Breast epithelium (tissue), 4 donors: ENCODE measurements around the gene P2RX3. TPM values are rescaled to one million over a fixed set of nuclear protein-coding genes. Genes with fewer than 3 reads are reported as not detected.
"Not testable (repeated sequence)": the region's sequence is repeated elsewhere in the genome, so short reads cannot be mapped to it uniquely, and the experiment has no call there.

Experiments
- DNase-seq, 2 donors: peaks; one replicate each; pipeline ENCODE4 v3.0.0-alpha.2; 2019; ENCODE audit warnings: low spot score in 2 of 2
- H3K27ac ChIP-seq, 2 donors: fragments of 200-600 bp; sonication (generic) in 1 of 2; one replicate each; pipeline ENCODE4 v1.5.1; 2016 to 2019; ENCODE audit warnings: mild to moderate bottlenecking in 1 of 2
- H3K27me3 ChIP-seq, 2 donors: fragments of 200-600 bp; sonication (generic) in 1 of 2; one replicate each; pipeline versions ENCODE4 v1.5.1 to v1.6.0; 2017 to 2019; ENCODE audit warnings: control low read depth in 1 of 2, mild to moderate bottlenecking in 1 of 2
- H3K36me3 ChIP-seq: fragments of 200-600 bp; one replicate; pipeline ENCODE4 v1.5.1; 2019
- H3K4me1 ChIP-seq, 2 donors: fragments of 200-600 bp; sonication (generic); one replicate each; pipeline ENCODE4 v1.5.1; 2016 to 2019; ENCODE audit warnings: control low read depth in 1 of 2
- H3K4me3 ChIP-seq, 3 donors: fragments of 200-600 bp; sonication (generic); 1 replicate in 2 of 3; 2 replicates in 1 of 3; pipeline ENCODE4 v1.5.1; 2016 to 2019; ENCODE audit warnings: mild to moderate bottlenecking in 3 of 3, moderate library complexity in 2 of 3
- H3K9me3 ChIP-seq, 2 donors: fragments of 200-600 bp; sonication (generic) in 1 of 2; one replicate each; pipeline ENCODE4 v1.5.1; 2016 to 2019; ENCODE audit warnings: control low read depth in 1 of 2
- CTCF ChIP-seq, 3 donors: fragments of 450-650 bp; IDR thresholded peaks; one replicate each; pipeline ENCODE4 v1.5.1; 2016 to 2017; ENCODE audit warnings: antibody characterized with exemption in 3 of 3, mild to moderate bottlenecking in 3 of 3, moderate library complexity in 3 of 3
- POLR2A ChIP-seq: fragments of 450-650 bp; IDR thresholded peaks from one replicate; pipeline ENCODE4 v1.6.1; 2016; ENCODE audit warnings: antibody characterized with exemption, mild to moderate bottlenecking, moderate library complexity
- POLR2AphosphoS5 ChIP-seq, 3 donors: sonication (generic); formaldehyde crosslinking; IDR thresholded peaks; one replicate each; pipeline ENCODE4 v1.6.1; 2017; ENCODE audit warnings: antibody characterized with exemption in 3 of 3
- intact Hi-C: fragments of 100-400 bp; cut with DNase I; formaldehyde crosslinking; loops from one replicate; pipeline ENCODE4 v1.15.1; 2023; ENCODE audit warnings: low total_unique reads
- total RNA-seq, 3 donors: library from RNA; depleted of rRNA; stranded (reverse); fragments of >200 nt; gene quantifications; one replicate each; pipeline ENCODE4 v1.1.0, GENCODE V29; 2016

P2RX3 gene
- total RNA-seq, 3 donors from 2014 or later = not detected

GRCh38 chr11:57359396-57359795 is 21.2 kb downstream of the P2RX3 start:
- no peak for TF ChIP-seq POLR2AphosphoS5 (IDR thresholded peaks at IDR 0.05)
- no peak for TF ChIP-seq CTCF (IDR thresholded peaks at IDR 0.05)
- no peak for TF ChIP-seq POLR2A
- Histone ChIP-seq H3K27me3 (no peaks in the 10 kb centered on the region), H3K36me3 (no peaks in the 10 kb centered on the region), H3K9me3 (no peaks in the 10 kb centered on the region), H3K4me1 (no peaks in the 10 kb centered on the region), H3K4me3 (no peak overlapping the region), H3K27ac (no peak overlapping the region)
- intact Hi-C loops = no loop called here
- DNase-seq = no peak

- intact Hi-C loops = no loop called here
- Histone ChIP-seq H3K27ac (no peak overlapping the region), H3K27me3 (no peaks in the 10 kb centered on the region), H3K9me3 (no peaks in the 10 kb centered on the region), H3K4me1 (no peaks in the 10 kb centered on the region), H3K36me3 (no peaks in the 10 kb centered on the region), H3K4me3 (no peak overlapping the region)
- no peak for TF ChIP-seq POLR2A
- no peak for TF ChIP-seq CTCF (IDR thresholded peaks at IDR 0.05)
- TF ChIP-seq POLR2AphosphoS5 (IDR thresholded peaks at IDR 0.05) = no peak
- DNase-seq = no peak
Measured at GRCh38 chr11:57359896-57360690, 21.9 kb downstream of the P2RX3 start.

- no peak overlapping the region for H3K4me3 ChIP-seq
- DNase-seq = no peak
- intact Hi-C loops = no loop called here
- H3K36me3 ChIP-seq = no peaks in the 10 kb centered on the region
- H3K9me3 ChIP-seq = no peaks in the 10 kb centered on the region
- H3K27ac ChIP-seq = no peak overlapping the region
- TF ChIP-seq CTCF (IDR thresholded peaks at IDR 0.05) (no peak), POLR2AphosphoS5 (IDR thresholded peaks at IDR 0.05) (no peak), POLR2A (no peak)
- H3K27me3 ChIP-seq = no peaks in the 10 kb centered on the region
- H3K4me1 ChIP-seq = no peaks in the 10 kb centered on the region
Measured at GRCh38 chr11:57360991-57361390, 22.8 kb downstream of the P2RX3 start.

- H3K27ac ChIP-seq, H3K27me3 ChIP-seq, H3K4me1 ChIP-seq, H3K9me3 ChIP-seq, intact Hi-C loops, H3K4me3 ChIP-seq, DNase-seq, H3K36me3 ChIP-seq: not testable (repeated sequence)
Measured at GRCh38 chr11:57361420-57361819, 23.3 kb downstream of the P2RX3 start.

GRCh38 chr11:57361926-57362325 is 23.8 kb downstream of the P2RX3 start:
- Histone ChIP-seq H3K9me3 (no peaks in the 10 kb centered on the region), H3K4me1 (no peaks in the 10 kb centered on the region), H3K4me3 (no peak overlapping the region), H3K27ac (no peak overlapping the region), H3K36me3 (no peaks in the 10 kb centered on the region), H3K27me3 (no peaks in the 10 kb centered on the region)
- TF ChIP-seq POLR2A (no peak), POLR2AphosphoS5 (IDR thresholded peaks at IDR 0.05) (no peak), CTCF (IDR thresholded peaks at IDR 0.05) (no peak)
- DNase-seq = no peak
- intact Hi-C loops = no loop called here
